Measurements from ENCODE around the gene TMEM80.

Gene TMEM80

GRCh38 chr11:656426-656825 is 39.2 kb upstream of the TMEM80 start:
- TF ChIP-seq TSHZ2 (CRISPR knock-in tag; IDR thresholded peaks at IDR 0.05) = no peak
- TF ChIP-seq RARB (CRISPR knock-in tag; IDR thresholded peaks at IDR 0.05) = no peak
- TF ChIP-seq ESRRG (CRISPR knock-in tag; IDR thresholded peaks at IDR 0.05) = no peak
- TF ChIP-seq CSRNP3 (CRISPR knock-in tag; IDR thresholded peaks at IDR 0.05) = no peak
- TF ChIP-seq OSR1 (CRISPR knock-in tag; IDR thresholded peaks at IDR 0.05) = no peak
- TF ChIP-seq TCF4 (CRISPR knock-in tag; IDR thresholded peaks at IDR 0.05; ENCODE audit: borderline replicate concordance) = no peak
- TF ChIP-seq ARNTL (CRISPR knock-in tag; IDR thresholded peaks at IDR 0.05; ENCODE audit: borderline replicate concordance, low read depth) = no peak
- TF ChIP-seq PPARA (CRISPR knock-in tag; IDR thresholded peaks at IDR 0.05; ENCODE audit: borderline replicate concordance) = no peak
- no peak for TF ChIP-seq CREB5 (CRISPR knock-in tag; IDR thresholded peaks at IDR 0.05; ENCODE audit: low read depth)
- no peak for TF ChIP-seq CSDC2 (CRISPR knock-in tag; IDR thresholded peaks at IDR 0.05)
- TF ChIP-seq ZFP30 (CRISPR knock-in tag; IDR thresholded peaks at IDR 0.05) = no peak
- no peak for TF ChIP-seq ZFP3 (CRISPR knock-in tag; IDR thresholded peaks at IDR 0.05)
- no peak for TF ChIP-seq ZNF8 (CRISPR knock-in tag; IDR thresholded peaks at IDR 0.05)
- no peak for TF ChIP-seq ZNF70 (CRISPR knock-in tag; IDR thresholded peaks at IDR 0.05)
- no peak for TF ChIP-seq GLIS3 (CRISPR knock-in tag; IDR thresholded peaks at IDR 0.05)
- no peak for TF ChIP-seq TOX (CRISPR knock-in tag; IDR thresholded peaks at IDR 0.05; ENCODE audit: borderline replicate concordance)
- no peak for TF ChIP-seq BACH2 (CRISPR knock-in tag; IDR thresholded peaks at IDR 0.05; ENCODE audit: borderline replicate concordance)
- no peak for TF ChIP-seq ZC3H10 (CRISPR knock-in tag; IDR thresholded peaks at IDR 0.05)
- ATAC-seq = no peak

- TF ChIP-seq PPARA (CRISPR knock-in tag; IDR thresholded peaks at IDR 0.05; ENCODE audit: borderline replicate concordance) (no peak), SNAI2 (CRISPR knock-in tag; IDR thresholded peaks at IDR 0.05) (no peak), BACH2 (CRISPR knock-in tag; IDR thresholded peaks at IDR 0.05; ENCODE audit: borderline replicate concordance) (no peak), TCF4 (CRISPR knock-in tag; IDR thresholded peaks at IDR 0.05; ENCODE audit: borderline replicate concordance) (no peak)
- no peak for ATAC-seq
Measured at GRCh38 chr11:656866-657265, 38.8 kb upstream of the TMEM80 start.

GRCh38 chr11:657691-658126 is 37.9 kb upstream of the TMEM80 start:
- ATAC-seq = no peak
- TF ChIP-seq TCF4 (CRISPR knock-in tag; IDR thresholded peaks at IDR 0.05; ENCODE audit: borderline replicate concordance) (no peak), POU6F1 (CRISPR knock-in tag; IDR thresholded peaks at IDR 0.05; ENCODE audit: borderline replicate concordance, low read depth) (no peak)

GRCh38 chr11:659532-660085 is 36.0 kb upstream of the TMEM80 start:
- ATAC-seq = no peak
- TF ChIP-seq GLIS3 (CRISPR knock-in tag; IDR thresholded peaks at IDR 0.05) (no peak), PATZ1 (CRISPR knock-in tag; IDR thresholded peaks at IDR 0.05; ENCODE audit: borderline replicate concordance) (no peak), CSDC2 (CRISPR knock-in tag; IDR thresholded peaks at IDR 0.05) (no peak), TCF4 (CRISPR knock-in tag; IDR thresholded peaks at IDR 0.05; ENCODE audit: borderline replicate concordance) (no peak), ZC3H10 (CRISPR knock-in tag; IDR thresholded peaks at IDR 0.05) (no peak), CREB5 (CRISPR knock-in tag; IDR thresholded peaks at IDR 0.05; ENCODE audit: low read depth) (no peak), PPARA (CRISPR knock-in tag; IDR thresholded peaks at IDR 0.05; ENCODE audit: borderline replicate concordance) (no peak), RARB (CRISPR knock-in tag; IDR thresholded peaks at IDR 0.05) (no peak), SNAI2 (CRISPR knock-in tag; IDR thresholded peaks at IDR 0.05) (no peak), ZNF565 (CRISPR knock-in tag; conservative IDR thresholded peaks at IDR 0.05; ENCODE audit: low read depth) (no peak)
